Liver (tissue), 9 donors: Measurements from ENCODE around the gene LAMC2. TPM values are rescaled to one million over a fixed set of nuclear protein-coding genes. Genes with fewer than 3 reads are reported as not detected.

Experiments
- DNase-seq: peaks from one replicate; pipeline ENCODE4 v3.0.0-alpha.2; 2017; ENCODE audit warnings: low spot score
- H3K27ac ChIP-seq, 2 donors: one replicate each; pipeline ENCODE4 v1.7.0; 2013; ENCODE audit warnings: inconsistent platforms in 2 of 2, low read length in 2 of 2, control low read depth in 1 of 2, low read depth in 1 of 2, mild to moderate bottlenecking in 1 of 2
- H3K27me3 ChIP-seq, 4 donors: one replicate each; pipeline versions ENCODE4 v1.6.1 to v1.7.0; 2013; ENCODE audit warnings: low read length in 3 of 4, inconsistent platforms in 1 of 4, mild to moderate bottlenecking in 1 of 4, moderate library complexity in 1 of 4; ENCODE audit not compliant: control insufficient read depth in 4 of 4, insufficient read depth in 4 of 4
- H3K36me3 ChIP-seq, 4 donors: one replicate each; pipeline versions ENCODE4 v1.6.1 to v1.7.0; 2013; ENCODE audit warnings: low read length in 3 of 4, mild to moderate bottlenecking in 3 of 4, low read depth in 1 of 4, moderate library complexity in 1 of 4; ENCODE audit not compliant: control insufficient read depth in 4 of 4, insufficient read depth in 3 of 4
- H3K4me1 ChIP-seq, 4 donors: one replicate each; pipeline versions ENCODE4 v1.6.1 to v1.7.0; 2013; ENCODE audit warnings: low read length in 3 of 4, mild to moderate bottlenecking in 3 of 4, moderate library complexity in 1 of 4; ENCODE audit not compliant: control insufficient read depth in 4 of 4, insufficient read depth in 4 of 4
- H3K4me3 ChIP-seq, 3 donors: one replicate each; pipeline versions ENCODE4 v1.6.1 to v1.7.0; 2013; ENCODE audit warnings: low read length in 3 of 3, control low read depth in 1 of 3, low read depth in 1 of 3, mild to moderate bottlenecking in 1 of 3
- H3K9ac ChIP-seq, 2 donors: one replicate each; pipeline ENCODE4 v1.7.0; 2013; ENCODE audit warnings: low read length in 2 of 2, mild to moderate bottlenecking in 2 of 2, moderate library complexity in 2 of 2, control low read depth in 1 of 2, low read depth in 1 of 2
- H3K9me3 ChIP-seq, 4 donors: one replicate each; pipeline versions ENCODE4 v1.6.1 to v1.7.0; 2013; ENCODE audit warnings: low read length in 3 of 4; ENCODE audit not compliant: control insufficient read depth in 4 of 4
- CTCF ChIP-seq: fragments of 150-350 bp; IDR thresholded peaks from 2 replicates; pipeline ENCODE4 v1.5.1; 2017; ENCODE audit warnings: improper control_type of control experiment, low read depth, low read length; ENCODE audit not compliant: missing input control
- EGR1 ChIP-seq, 2 donors: IDR thresholded peaks; 2 replicates each; pipeline ENCODE4 v1.6.1; 2016 to 2018; ENCODE audit warnings: antibody characterized with exemption in 2 of 2, low read depth in 2 of 2
- FOXA1 ChIP-seq: IDR thresholded peaks from 2 replicates; pipeline ENCODE4 v1.6.1; 2016; ENCODE audit warnings: antibody characterized with exemption
- FOXA2 ChIP-seq: IDR thresholded peaks from 2 replicates; pipeline ENCODE4 v1.6.1; 2016; ENCODE audit warnings: antibody characterized with exemption
- GABPA ChIP-seq, 2 donors: IDR thresholded peaks in 1 of 2; conservative IDR thresholded peaks in 1 of 2; 2 replicates each; pipeline ENCODE4 v1.6.1; 2016; ENCODE audit warnings: antibody characterized with exemption in 2 of 2, mild to moderate bottlenecking in 1 of 2, moderate library complexity in 1 of 2
- HNF4A ChIP-seq, 2 donors: conservative IDR thresholded peaks; 2 replicates each; pipeline ENCODE4 v1.6.1; 2016; ENCODE audit warnings: antibody characterized with exemption in 2 of 2, mild to moderate bottlenecking in 2 of 2
- HNF4G ChIP-seq: IDR thresholded peaks from 2 replicates; pipeline ENCODE4 v1.6.1; 2016; ENCODE audit warnings: antibody characterized with exemption
- JUND ChIP-seq, 2 donors: IDR thresholded peaks; 2 replicates each; pipeline ENCODE4 v1.6.1; 2016; ENCODE audit warnings: antibody characterized with exemption in 2 of 2
- NR2F2 ChIP-seq: IDR thresholded peaks from 2 replicates; pipeline ENCODE4 v1.6.1; 2016; ENCODE audit warnings: antibody characterized with exemption
- RAD21 ChIP-seq, 2 donors: IDR thresholded peaks; 2 replicates each; pipeline ENCODE4 v1.6.1; 2016; ENCODE audit warnings: antibody characterized with exemption in 2 of 2, mild to moderate bottlenecking in 2 of 2
- REST ChIP-seq: IDR thresholded peaks from 2 replicates; pipeline ENCODE4 v1.6.1; 2016; ENCODE audit warnings: antibody characterized with exemption, mild to moderate bottlenecking
- RXRA ChIP-seq, 2 donors: IDR thresholded peaks; 2 replicates each; pipeline ENCODE4 v1.6.1; 2017 to 2018; ENCODE audit warnings: antibody characterized with exemption in 2 of 2, mild to moderate bottlenecking in 1 of 2
- SP1 ChIP-seq: IDR thresholded peaks from 2 replicates; pipeline ENCODE4 v1.6.1; 2018; ENCODE audit warnings: antibody characterized with exemption, mild to moderate bottlenecking
- TAF1 ChIP-seq: conservative IDR thresholded peaks from 2 replicates; pipeline ENCODE4 v1.6.1; 2016; ENCODE audit warnings: antibody characterized with exemption, mild to moderate bottlenecking
- YY1 ChIP-seq: IDR thresholded peaks from 2 replicates; pipeline ENCODE4 v1.6.1; 2016; ENCODE audit warnings: antibody characterized with exemption, mild to moderate bottlenecking
- WGBS: extraction: QIAGEN DNeasy Blood & Tissue Kit; methylation state at CpG from one replicate; pipeline ENCODE4 v1.1.7; 2013; 5-methylcytosine and 5-hydroxymethylcytosine counted together
- polyA plus RNA-seq, 2 donors: library from polyadenylated mRNA; stranded (reverse) in 1 of 2; unstranded in 1 of 2; fragments of 200-250 nt in 1 of 2; fragments of >200 nt in 1 of 2; fragmentation: Nextera tagmentation in 1 of 2; extraction: Ambion mirVana in 1 of 2; gene quantifications; one replicate each; pipeline versions ENCODE4 v1.2.1 to v1.2.3, GENCODE V29; 2013 to 2015
- total RNA-seq, 2 donors: library from RNA; depleted of rRNA; stranded (reverse); fragments of >200 nt; gene quantifications; one replicate each; pipeline ENCODE4 v1.2.3, GENCODE V29; 2014
- TF ChIP-seq, protein P1 (sequence below): IDR thresholded peaks from 2 replicates; pipeline ENCODE4 v1.6.1; 2016; ENCODE audit warnings: antibody characterized with exemption
- TF ChIP-seq, protein P2 (sequence below): IDR thresholded peaks from 2 replicates; pipeline ENCODE4 v1.6.1; 2016; ENCODE audit warnings: antibody characterized with exemption
- TF ChIP-seq, protein P3 (sequence below): IDR thresholded peaks from 2 replicates; pipeline ENCODE4 v1.6.1; 2016; ENCODE audit warnings: antibody characterized with exemption
- donor health status: healthy.
- donor health status: healthy.
- donor health status: healthy.
- donor health status: healthy.
- donor health status: healthy.

The LAMC2 gene
- total and polyA plus RNA-seq, 4 donors = 0.05 to 0.42 (median 0.16) TPM

GRCh38 chr1:183194527-183195141, 8.6 kb downstream of the LAMC2 start:
- Histone ChIP-seq H3K9me3 (no peaks in the 10 kb centered on the region), H3K9ac (no peak overlapping the region), H3K4me1 (no peaks in the 10 kb centered on the region), H3K27ac (no peak overlapping the region), H3K4me3 (no peak overlapping the region), H3K36me3 (no peaks in the 10 kb centered on the region), H3K27me3 (no peaks in the 10 kb centered on the region)
- TF ChIP-seq GABPA (IDR thresholded peaks at IDR 0.05 in 1 of 2, conservative IDR thresholded peaks at IDR 0.05 in 1 of 2) (no peak), REST (no peak), HNF4A (conservative IDR thresholded peaks at IDR 0.05) (no peak), TAF1 (no peak), JUND (IDR thresholded peaks at IDR 0.05) (no peak), RXRA (IDR thresholded peaks at IDR 0.05) (no peak), EGR1 (IDR thresholded peaks at IDR 0.05; ENCODE audit: low read depth in 2 of 2) (no peak), HNF4G (no peak), FOXA2 (no peak), CTCF (no peak), SP1 (no peak), RAD21 (IDR thresholded peaks at IDR 0.05) (no peak), FOXA1 (no peak), NR2F2 (no peak), YY1 (no peak)
- TF ChIP-seq, protein P1, sequence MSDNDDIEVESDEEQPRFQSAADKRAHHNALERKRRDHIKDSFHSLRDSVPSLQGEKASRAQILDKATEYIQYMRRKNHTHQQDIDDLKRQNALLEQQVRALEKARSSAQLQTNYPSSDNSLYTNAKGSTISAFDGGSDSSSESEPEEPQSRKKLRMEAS = no peak
- TF ChIP-seq, protein P2, sequence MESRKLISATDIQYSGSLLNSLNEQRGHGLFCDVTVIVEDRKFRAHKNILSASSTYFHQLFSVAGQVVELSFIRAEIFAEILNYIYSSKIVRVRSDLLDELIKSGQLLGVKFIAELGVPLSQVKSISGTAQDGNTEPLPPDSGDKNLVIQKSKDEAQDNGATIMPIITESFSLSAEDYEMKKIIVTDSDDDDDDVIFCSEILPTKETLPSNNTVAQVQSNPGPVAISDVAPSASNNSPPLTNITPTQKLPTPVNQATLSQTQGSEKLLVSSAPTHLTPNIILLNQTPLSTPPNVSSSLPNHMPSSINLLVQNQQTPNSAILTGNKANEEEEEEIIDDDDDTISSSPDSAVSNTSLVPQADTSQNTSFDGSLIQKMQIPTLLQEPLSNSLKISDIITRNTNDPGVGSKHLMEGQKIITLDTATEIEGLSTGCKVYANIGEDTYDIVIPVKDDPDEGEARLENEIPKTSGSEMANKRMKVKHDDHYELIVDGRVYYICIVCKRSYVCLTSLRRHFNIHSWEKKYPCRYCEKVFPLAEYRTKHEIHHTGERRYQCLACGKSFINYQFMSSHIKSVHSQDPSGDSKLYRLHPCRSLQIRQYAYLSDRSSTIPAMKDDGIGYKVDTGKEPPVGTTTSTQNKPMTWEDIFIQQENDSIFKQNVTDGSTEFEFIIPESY = no peak
- TF ChIP-seq, protein P3, sequence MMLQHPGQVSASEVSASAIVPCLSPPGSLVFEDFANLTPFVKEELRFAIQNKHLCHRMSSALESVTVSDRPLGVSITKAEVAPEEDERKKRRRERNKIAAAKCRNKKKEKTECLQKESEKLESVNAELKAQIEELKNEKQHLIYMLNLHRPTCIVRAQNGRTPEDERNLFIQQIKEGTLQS = no peak
- 85% methylated on average over 1 of the region's 1 CpG for WGBS
- DNase-seq = no peak
